Chondrocyte (in vitro differentiated cells): Measurements from ENCODE around the gene JUNB. TPM values are rescaled to one million over a fixed set of nuclear protein-coding genes. Genes with fewer than 3 reads are reported as not detected.

Experiments
- DNase-seq: peaks from one replicate; pipeline ENCODE4 v3.0.0; 2021; ENCODE audit warnings: mixed read lengths, low spot score
- H3K27ac Mint-ChIP-seq: one replicate; pipeline ENCODE4 v1.8.0; 2021; ENCODE audit warnings: mild to moderate bottlenecking, moderate library complexity, mixed read lengths; ENCODE audit not compliant: unreplicated experiment
- H3K27me3 Mint-ChIP-seq: 2 replicates; pipeline ENCODE4 v1.8.0; 2021; ENCODE audit warnings: low read depth, mixed read lengths
- H3K36me3 Mint-ChIP-seq: 2 replicates; pipeline ENCODE4 v1.8.0; 2021; ENCODE audit warnings: low read depth, mixed read lengths
- H3K4me1 Mint-ChIP-seq: 2 replicates; pipeline ENCODE4 v1.8.0; 2021; ENCODE audit warnings: low read depth, mild to moderate bottlenecking, mixed read lengths
- H3K4me3 Mint-ChIP-seq: one replicate; pipeline ENCODE4 v1.8.0; 2021; ENCODE audit warnings: mild to moderate bottlenecking, moderate library complexity, mixed read lengths; ENCODE audit not compliant: unreplicated experiment
- H3K9me3 Mint-ChIP-seq: 2 replicates; pipeline ENCODE4 v1.8.0; 2021; ENCODE audit warnings: low read depth, mixed read lengths
- total RNA-seq: library from RNA; stranded (reverse); gene quantifications from 3 replicates; pipeline ENCODE4 v1.2.1, GENCODE V29; 2021
- TF ChIP-seq, protein P1 (sequence below): fragments of 200-600 bp; sonication (generic); IDR thresholded peaks from 2 replicates; pipeline ENCODE4 v1.5.0; 2021; ENCODE audit warnings: antibody characterized with exemption, mild to moderate bottlenecking, moderate library complexity

Gene JUNB
- total RNA-seq, 1 donor from 2014 or later = 122 TPM

DNA sequence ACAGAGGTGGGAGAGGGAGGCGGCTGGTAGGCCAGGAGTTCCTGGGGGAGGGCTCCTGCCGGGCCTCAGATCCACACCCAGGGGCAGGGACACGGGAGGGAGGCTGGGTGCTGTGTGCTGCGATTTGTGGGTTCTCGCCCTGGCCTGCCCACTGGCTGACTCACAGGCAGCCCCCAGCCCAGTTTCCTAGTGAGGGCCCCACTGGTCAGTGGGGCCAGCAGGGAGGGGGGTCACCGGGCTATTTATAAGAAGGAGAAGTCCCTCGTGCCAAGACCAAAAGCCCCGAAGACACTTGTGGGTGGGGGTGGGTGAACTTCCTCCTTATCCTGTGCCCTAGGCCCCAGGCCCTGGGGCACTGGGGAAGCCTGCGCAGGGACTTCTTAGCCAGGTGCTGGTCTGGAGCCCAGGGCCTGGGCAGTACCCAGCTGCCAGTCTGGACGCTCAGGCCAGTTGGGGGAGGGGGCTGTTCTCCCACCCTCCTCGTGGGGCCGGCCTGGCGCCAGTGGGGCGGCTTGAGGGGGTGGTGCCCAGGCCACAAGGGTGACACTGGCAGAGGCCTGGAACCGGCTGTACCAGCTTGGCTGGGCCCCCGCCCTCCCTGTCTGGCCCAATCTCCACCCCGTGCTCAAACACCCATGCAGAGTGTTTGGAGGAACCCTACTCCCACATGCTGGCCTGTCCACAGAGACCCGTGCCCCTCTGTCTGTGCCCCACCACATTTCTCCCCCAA, 5.0 kb upstream of the JUNB start:
- Mint-ChIP-seq H3K27ac (peak overlapping the region; percentile 72), H3K4me1 (peaks cover 45% of the 10 kb centered on the region), H3K36me3 (no peaks in the 10 kb centered on the region), H3K4me3 (no peak overlapping the region), H3K27me3 (no peaks in the 10 kb centered on the region), H3K9me3 (no peaks in the 10 kb centered on the region)
- DNase-seq = no peak
- TF ChIP-seq, protein P1, sequence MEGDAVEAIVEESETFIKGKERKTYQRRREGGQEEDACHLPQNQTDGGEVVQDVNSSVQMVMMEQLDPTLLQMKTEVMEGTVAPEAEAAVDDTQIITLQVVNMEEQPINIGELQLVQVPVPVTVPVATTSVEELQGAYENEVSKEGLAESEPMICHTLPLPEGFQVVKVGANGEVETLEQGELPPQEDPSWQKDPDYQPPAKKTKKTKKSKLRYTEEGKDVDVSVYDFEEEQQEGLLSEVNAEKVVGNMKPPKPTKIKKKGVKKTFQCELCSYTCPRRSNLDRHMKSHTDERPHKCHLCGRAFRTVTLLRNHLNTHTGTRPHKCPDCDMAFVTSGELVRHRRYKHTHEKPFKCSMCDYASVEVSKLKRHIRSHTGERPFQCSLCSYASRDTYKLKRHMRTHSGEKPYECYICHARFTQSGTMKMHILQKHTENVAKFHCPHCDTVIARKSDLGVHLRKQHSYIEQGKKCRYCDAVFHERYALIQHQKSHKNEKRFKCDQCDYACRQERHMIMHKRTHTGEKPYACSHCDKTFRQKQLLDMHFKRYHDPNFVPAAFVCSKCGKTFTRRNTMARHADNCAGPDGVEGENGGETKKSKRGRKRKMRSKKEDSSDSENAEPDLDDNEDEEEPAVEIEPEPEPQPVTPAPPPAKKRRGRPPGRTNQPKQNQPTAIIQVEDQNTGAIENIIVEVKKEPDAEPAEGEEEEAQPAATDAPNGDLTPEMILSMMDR = no peak

DNA sequence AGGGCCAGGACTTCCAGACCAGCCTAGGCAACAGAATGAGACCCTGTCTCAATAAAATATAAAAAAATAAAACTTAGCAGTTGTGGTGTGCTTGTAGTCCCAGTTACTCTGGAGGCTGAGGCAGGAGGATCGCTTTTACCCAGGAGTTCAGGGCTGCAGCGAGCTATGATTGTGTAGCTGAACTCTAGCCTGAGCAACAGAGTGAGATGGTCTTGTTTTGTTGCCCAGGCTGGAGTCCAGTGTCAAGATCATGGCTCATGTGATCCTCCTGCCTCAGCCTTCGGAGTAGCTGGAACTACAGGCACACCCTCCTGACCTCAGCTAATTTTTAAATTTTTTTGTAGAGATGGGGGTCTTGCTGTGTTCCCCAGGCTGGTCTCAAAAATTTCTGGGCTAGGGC, 4.3 kb upstream of the JUNB start:
- TF ChIP-seq, protein P1 = no peak
- no peak overlapping the region for H3K4me3 Mint-ChIP-seq
- H3K4me1 Mint-ChIP-seq = peaks cover 41% of the 10 kb centered on the region
- H3K27ac Mint-ChIP-seq = peak overlapping the region; percentile 72
- DNase-seq = no peak
- H3K9me3 Mint-ChIP-seq = no peaks in the 10 kb centered on the region
- no peaks in the 10 kb centered on the region for H3K27me3 Mint-ChIP-seq
- H3K36me3 Mint-ChIP-seq = no peaks in the 10 kb centered on the region

DNA sequence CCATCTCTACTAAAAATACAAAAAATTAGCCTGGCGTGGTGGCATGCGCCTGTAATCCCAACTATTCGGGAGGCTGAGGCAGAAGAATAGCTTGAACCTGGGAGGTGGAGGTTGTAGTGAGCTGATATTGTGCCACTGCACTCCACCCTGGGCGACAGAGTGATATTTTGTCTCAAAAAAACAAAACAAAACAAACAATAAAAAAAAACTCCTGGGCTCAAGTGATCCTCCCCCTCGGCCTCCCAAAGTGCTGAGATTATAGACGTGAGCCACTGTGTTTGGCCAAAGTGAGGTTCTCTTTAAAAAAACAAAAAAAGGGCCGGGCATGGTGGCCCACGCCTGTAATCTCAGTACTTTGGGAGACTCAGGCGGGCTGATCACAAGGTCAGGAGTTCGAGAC, 3.8 kb upstream of the JUNB start:
- Mint-ChIP-seq H3K4me3 (no peak overlapping the region), H3K27me3 (no peaks in the 10 kb centered on the region), H3K27ac (peak overlapping the region; percentile 99), H3K9me3 (no peaks in the 10 kb centered on the region), H3K36me3 (no peaks in the 10 kb centered on the region), H3K4me1 (peaks cover 38% of the 10 kb centered on the region)
- TF ChIP-seq, protein P1 = no peak
- DNase-seq = no peak

DNA sequence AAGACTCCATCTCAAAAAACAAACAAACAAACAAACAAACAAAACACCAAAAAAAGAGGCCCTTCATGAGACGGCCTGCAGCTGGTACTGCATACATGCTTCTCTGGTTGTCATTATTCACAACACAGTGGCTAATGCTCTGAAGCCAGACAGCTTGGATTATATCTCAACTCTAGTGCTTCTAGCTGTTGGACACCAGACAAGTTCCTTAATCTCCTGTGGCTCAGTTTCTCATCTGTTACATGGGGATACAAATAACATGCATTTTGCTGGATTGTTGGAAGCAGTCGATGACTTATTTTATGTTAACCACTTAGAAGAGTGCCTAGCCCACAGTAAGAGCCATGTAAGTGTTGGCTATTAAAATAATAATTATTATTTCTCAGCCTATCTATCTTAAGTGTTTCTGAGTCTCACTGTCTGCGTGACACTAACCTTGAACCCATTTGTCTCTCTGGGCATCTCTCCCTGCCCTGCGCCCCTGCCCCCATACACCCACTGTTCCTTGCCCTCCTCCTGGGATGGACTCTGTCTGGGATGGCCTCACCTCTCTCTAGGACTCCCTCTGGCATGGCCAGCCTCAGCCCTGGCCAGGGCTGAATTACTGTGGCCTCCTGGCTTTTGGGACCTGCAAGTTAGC, 3.1 kb upstream of the JUNB start:
- Mint-ChIP-seq H3K4me3 (no peak overlapping the region), H3K9me3 (no peaks in the 10 kb centered on the region), H3K4me1 (peaks cover 38% of the 10 kb centered on the region), H3K27ac (peak overlapping the region; percentile 99), H3K36me3 (peaks cover under 1% of the 10 kb centered on the region), H3K27me3 (no peaks in the 10 kb centered on the region)
- TF ChIP-seq, protein P1 = no peak
- no peak for DNase-seq

DNA sequence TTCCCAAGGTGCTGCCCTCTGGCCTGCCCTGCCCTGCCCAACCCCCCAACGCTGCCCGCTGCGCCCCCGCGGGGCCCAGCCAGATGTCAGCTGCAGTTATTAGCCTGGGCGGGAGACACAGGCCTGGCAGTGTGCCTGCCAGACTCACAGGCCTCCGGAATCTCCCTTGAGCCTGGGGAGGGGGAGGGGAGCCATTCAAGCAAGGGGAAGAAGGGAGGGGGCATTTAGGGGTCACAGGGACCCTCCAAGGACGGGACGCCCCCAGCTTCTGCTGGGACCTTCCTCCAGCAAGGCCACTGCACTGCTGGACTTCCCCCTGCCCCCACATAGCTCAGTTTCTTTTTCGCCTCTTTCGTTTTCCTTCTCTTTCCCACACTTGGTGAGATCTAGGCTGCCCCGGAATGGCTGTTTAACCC, 2.6 kb upstream of the JUNB start:
- Mint-ChIP-seq H3K4me1 (peaks cover 38% of the 10 kb centered on the region), H3K36me3 (peaks cover 2% of the 10 kb centered on the region), H3K4me3 (peak overlapping the region; percentile 71), H3K9me3 (no peaks in the 10 kb centered on the region), H3K27ac (peak overlapping the region; percentile 99), H3K27me3 (no peaks in the 10 kb centered on the region)
- TF ChIP-seq, protein P1 = peak; percentile 24
- DNase-seq = no peak
